HG03064 (cell line): ENCODE data around the gene IL20RA.

Source experiments
- ATAC-seq: cut with Tn5 transposase; IDR thresholded peaks from one replicate; pipeline ENCODE4 v1.9.1; 2021; ENCODE audit warnings: low read depth; ENCODE audit not compliant: unreplicated experiment

Gene IL20RA

DNA sequence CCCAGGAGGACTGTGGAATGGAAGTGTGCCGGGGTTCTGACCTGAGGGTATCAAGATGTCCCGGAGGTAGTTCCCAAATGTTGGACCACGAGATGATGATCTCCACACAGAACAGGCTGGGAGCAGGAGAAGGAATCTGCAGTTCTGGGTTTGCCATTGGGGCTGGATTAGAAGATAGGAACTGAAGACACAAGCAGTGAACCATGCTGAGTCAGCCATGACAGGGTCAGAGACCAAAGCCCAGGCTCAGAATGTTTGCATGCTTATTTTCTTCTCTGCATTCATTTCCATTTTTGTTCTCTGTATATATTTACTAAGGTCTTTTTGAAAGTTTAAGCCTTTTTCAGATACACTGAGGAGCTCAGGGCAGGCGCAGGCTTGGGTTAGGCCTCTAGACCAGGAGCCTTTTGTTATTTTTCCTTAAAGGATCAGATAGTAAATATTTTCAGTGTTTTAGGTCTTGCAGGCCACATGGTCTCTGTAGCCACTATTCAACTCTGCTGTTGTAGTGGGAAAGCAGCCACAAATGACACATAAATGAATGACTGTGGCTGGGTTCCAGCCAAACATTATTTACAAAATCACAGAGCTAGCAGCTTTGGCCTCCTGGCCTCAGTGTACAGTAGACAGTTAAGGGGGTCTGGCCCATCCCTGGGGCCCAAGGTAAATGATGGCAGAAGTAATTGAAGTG lies 94.2 kb downstream of the IL20RA start:
- ATAC-seq = no peak
